HL-60 (cell line): ENCODE results near the gene SMOC2.

Source experiments
- DNase-seq, 2 experiments: peaks; one replicate each; pipeline ENCODE4 v3.0.0-alpha.2; 2010 to 2020; ENCODE audit warnings: low read depth in 1 of 2, low spot score in 1 of 2
- H3K27ac ChIP-seq: fragments of 250-450 bp; sonication (Bioruptor Pico); replicated peaks from 2 replicates; pipeline ENCODE4 v1.5.1; 2020; ENCODE audit warnings: mild to moderate bottlenecking, moderate library complexity
- H3K27me3 ChIP-seq: fragments of 250-450 bp; sonication (Bioruptor Pico); 2 replicates; pipeline ENCODE4 v1.5.1; 2021; ENCODE audit warnings: mild to moderate bottlenecking, moderate library complexity; ENCODE audit not compliant: insufficient read depth, poor library complexity, severe bottlenecking
- H3K4me3 ChIP-seq: replicated peaks from 2 replicates; pipeline ENCODE4 v1.5.1; 2011; ENCODE audit warnings: mild to moderate bottlenecking, control low read depth, low read length; ENCODE audit not compliant: insufficient read depth
- GABPA ChIP-seq: IDR thresholded peaks from 2 replicates; pipeline ENCODE4 v1.6.1; 2012; ENCODE audit warnings: low read depth
- POLR2AphosphoS5 ChIP-seq: IDR thresholded peaks from 2 replicates; pipeline ENCODE4 v1.6.1; 2012; ENCODE audit warnings: low read depth
- REST ChIP-seq: IDR thresholded peaks from 2 replicates; pipeline ENCODE4 v1.6.1; 2012; ENCODE audit warnings: low read depth; ENCODE audit not compliant: insufficient replicate concordance
- SPI1 ChIP-seq: IDR thresholded peaks from 2 replicates; pipeline ENCODE4 v1.6.1; 2012; ENCODE audit warnings: low read depth, mild to moderate bottlenecking, borderline replicate concordance
- TF ChIP-seq, protein P1 (sequence below): IDR thresholded peaks from one replicate; pipeline ENCODE4 v1.5.1; 2011; ENCODE audit warnings: low read length, control low read depth, inconsistent platforms; ENCODE audit not compliant: insufficient read depth

Gene SMOC2

DNA sequence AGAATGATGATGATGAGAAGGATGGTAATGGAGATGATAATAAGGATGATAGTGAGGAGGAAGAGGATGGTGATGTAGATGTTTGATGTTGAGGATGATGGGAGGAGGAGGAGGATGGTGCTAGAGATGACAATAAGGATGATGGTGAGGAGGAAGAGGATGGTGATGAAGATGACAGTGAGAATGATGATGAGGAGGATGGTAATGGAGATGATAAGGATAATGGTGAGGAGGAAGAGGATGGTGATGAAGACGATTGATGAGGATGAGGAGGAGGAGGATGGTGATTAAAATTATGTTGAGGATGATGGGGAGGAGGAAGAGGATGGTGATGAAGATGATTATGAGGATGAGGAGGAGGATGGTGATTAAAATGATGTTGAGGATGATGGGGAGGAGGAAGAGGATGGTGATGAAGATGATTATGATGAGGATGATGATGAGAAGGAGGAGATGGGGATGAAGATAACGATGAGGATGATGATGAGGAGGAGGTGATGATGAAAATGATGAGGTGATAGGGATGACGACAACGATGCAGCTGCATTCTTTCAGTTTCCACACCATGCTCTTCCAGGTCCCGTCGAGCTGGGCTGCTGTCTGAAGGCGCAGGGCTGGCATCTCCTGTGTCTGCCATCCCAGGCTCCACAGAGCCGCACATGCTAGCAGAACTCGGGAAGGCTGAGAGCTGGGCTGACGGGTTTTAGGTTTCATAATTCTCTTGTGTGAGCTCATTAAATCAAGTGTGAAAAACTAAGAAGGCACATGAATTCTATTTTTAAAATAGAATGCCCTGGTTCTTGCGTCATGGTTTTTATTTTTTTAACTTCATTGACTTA is 274.9 kb downstream of the SMOC2 start:
- no peak for TF ChIP-seq POLR2AphosphoS5
- TF ChIP-seq GABPA, result no peak
- TF ChIP-seq REST, result no peak
- TF ChIP-seq SPI1, result no peak
- TF ChIP-seq, protein P1, sequence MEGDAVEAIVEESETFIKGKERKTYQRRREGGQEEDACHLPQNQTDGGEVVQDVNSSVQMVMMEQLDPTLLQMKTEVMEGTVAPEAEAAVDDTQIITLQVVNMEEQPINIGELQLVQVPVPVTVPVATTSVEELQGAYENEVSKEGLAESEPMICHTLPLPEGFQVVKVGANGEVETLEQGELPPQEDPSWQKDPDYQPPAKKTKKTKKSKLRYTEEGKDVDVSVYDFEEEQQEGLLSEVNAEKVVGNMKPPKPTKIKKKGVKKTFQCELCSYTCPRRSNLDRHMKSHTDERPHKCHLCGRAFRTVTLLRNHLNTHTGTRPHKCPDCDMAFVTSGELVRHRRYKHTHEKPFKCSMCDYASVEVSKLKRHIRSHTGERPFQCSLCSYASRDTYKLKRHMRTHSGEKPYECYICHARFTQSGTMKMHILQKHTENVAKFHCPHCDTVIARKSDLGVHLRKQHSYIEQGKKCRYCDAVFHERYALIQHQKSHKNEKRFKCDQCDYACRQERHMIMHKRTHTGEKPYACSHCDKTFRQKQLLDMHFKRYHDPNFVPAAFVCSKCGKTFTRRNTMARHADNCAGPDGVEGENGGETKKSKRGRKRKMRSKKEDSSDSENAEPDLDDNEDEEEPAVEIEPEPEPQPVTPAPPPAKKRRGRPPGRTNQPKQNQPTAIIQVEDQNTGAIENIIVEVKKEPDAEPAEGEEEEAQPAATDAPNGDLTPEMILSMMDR, result no peak
- no peaks in the 10 kb centered on the region for H3K27me3 ChIP-seq

DNA sequence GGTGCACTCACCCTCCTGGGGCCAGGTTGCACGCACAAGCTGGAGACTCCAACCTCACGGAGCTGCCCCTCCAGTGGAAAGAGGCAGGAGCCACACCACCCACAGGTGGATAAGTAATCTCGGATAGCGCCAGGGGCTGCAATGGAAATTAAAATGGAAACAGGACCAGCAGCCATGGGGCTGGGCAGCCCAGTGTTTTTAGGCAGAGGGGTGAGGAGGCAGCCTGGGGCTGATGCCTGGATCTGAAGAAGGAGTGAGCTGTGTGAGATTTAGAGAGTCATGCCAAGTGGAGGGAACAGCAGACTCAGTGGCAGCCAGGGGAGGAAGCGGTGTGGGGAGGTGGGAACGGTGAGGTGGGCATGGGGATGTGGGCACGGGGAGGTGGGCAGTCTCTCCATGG is 275.6 kb downstream of the SMOC2 start:
- H3K4me3 ChIP-seq, result no peak overlapping the region
- TF ChIP-seq SPI1, result no peak
- TF ChIP-seq POLR2AphosphoS5, result no peak
- no peak for TF ChIP-seq REST
- TF ChIP-seq, protein P1, result no peak
- TF ChIP-seq GABPA, result no peak
- DNase-seq, result no peak

More for the DNA sequence above, 274.9 kb downstream of the SMOC2 start:
- Histone ChIP-seq H3K4me3 (no peak overlapping the region), H3K27ac (no peak overlapping the region)
- DNase-seq, result no peak

GRCh38 chr6:168717491-168717890 is 276.5 kb downstream of the SMOC2 start:
- no peak overlapping the region for H3K4me3 ChIP-seq
- no peak for DNase-seq
- no peak overlapping the region for H3K27ac ChIP-seq
- TF ChIP-seq POLR2AphosphoS5 (no peak), GABPA (no peak), SPI1 (no peak), REST (no peak)
- TF ChIP-seq, protein P1, result no peak
- no peaks in the 10 kb centered on the region for H3K27me3 ChIP-seq

More for the DNA sequence above, 275.6 kb downstream of the SMOC2 start:
- no peak overlapping the region for H3K27ac ChIP-seq
- no peaks in the 10 kb centered on the region for H3K27me3 ChIP-seq
